ENCODE data around the gene TBC1D22B. TPM values are rescaled to one million over a fixed set of nuclear protein-coding genes. Genes with fewer than 3 reads are reported as not detected.

The TBC1D22B gene
- total RNA-seq, 1 experiment from 2014 or later: 12.9 TPM

GRCh38 chr6:37353761-37354525 is 96.4 kb downstream of the TBC1D22B start, which contains the start of gene RNF8:
Gene RNF8 (plus strand): TSS chr6:37353983. CDS start chr6:37354165, 182 bp downstream.
- no CpG with 5 or more reads among the region's 54 CpGs for WGBS (ENCODE audit: extremely low coverage, insufficient read length, low lambda C conversion rate)
- peak within 1 kb of the TSS; percentile 95 to 99 for H3K4me3 Mint-ChIP-seq

More at GRCh38 chr6:37353761-37354525, 96.4 kb downstream of the TBC1D22B start, which contains the start of gene RNF8:
- no peak within 1 kb of the TSS for H2BK5ac ChIP-seq (ENCODE audit: insufficient read length, low read length)
- Mint-ChIP-seq H3K9me3 (peaks cover 0 to 5% of the 10 kb centered on the region in 2 experiments; a peak in 1 of 5 replicates), H3K36me3 (ENCODE audit: insufficient read depth in 1 of 3, low read depth in 3 of 3) (no peaks in the 10 kb centered on the region), H3K4me1 (peaks cover 22 to 26% of the 10 kb centered on the region in 2 experiments), H3K27me3 (ENCODE audit: low read depth) (peaks cover 18% of the 10 kb centered on the region), H3K27ac (peak within 1 kb of the TSS; percentile 93 to 99 (median 93))
- peak; percentile 96 for DNase-seq
- H3T11ph ChIP-seq (ENCODE audit: low read length): no peak within 1 kb of the TSS
- H4K20me1 ChIP-seq (ENCODE audit: control insufficient read depth, insufficient read depth, insufficient read length): no peaks in the 10 kb centered on the region
- no peak within 1 kb of the TSS for H2AFZ ChIP-seq (ENCODE audit: low read length)
- H4K5ac ChIP-seq (ENCODE audit: insufficient read length, low read depth, low read length): no peak within 1 kb of the TSS
- no peak within 1 kb of the TSS for H4K8ac ChIP-seq (replicated peaks; ENCODE audit: insufficient read length, low read depth, low read length)
- H4K91ac ChIP-seq (ENCODE audit: insufficient read length, low read depth, low read length): no peak within 1 kb of the TSS
- H3K9ac ChIP-seq (ENCODE audit: extremely low read depth, insufficient read length, low read length): peak within 1 kb of the TSS; percentile 80
- H3K9me3 ChIP-seq (ENCODE audit: control insufficient read depth, low read depth, low read length): no peaks in the 10 kb centered on the region
- H3K4me2 ChIP-seq (ENCODE audit: insufficient read depth, insufficient read length, low read length): peak within 1 kb of the TSS; percentile 83
- no peak within 1 kb of the TSS for H3K56ac ChIP-seq (ENCODE audit: insufficient read length, low read depth, low read length)
- peaks cover 12% of the 10 kb centered on the region; the same call in 1 of the 2 replicates for H3K79me2 ChIP-seq (ENCODE audit: insufficient read depth, low read length)
- H3K27me3 ChIP-seq (ENCODE audit: insufficient read depth, low read length): no peaks in the 10 kb centered on the region
- H3K79me1 ChIP-seq (ENCODE audit: insufficient read depth, low read depth, low read length, poor library complexity, severe bottlenecking): no peaks in the 10 kb centered on the region
- H2BK15ac ChIP-seq (ENCODE audit: low read depth, low read length): no peak within 1 kb of the TSS
- peak within 1 kb of the TSS; percentile 5 for H3K18ac ChIP-seq (ENCODE audit: insufficient read length, low read depth, low read length)
- peaks cover 11% of the 10 kb centered on the region for H3K23me2 ChIP-seq (ENCODE audit: insufficient read length, low read depth, low read length, poor library complexity, severe bottlenecking)
- H3K23ac ChIP-seq (ENCODE audit: insufficient read length, low read depth, low read length): no peak within 1 kb of the TSS
- H3K14ac ChIP-seq (ENCODE audit: insufficient read depth, low read length): peak within 1 kb of the TSS; percentile 50
- TF ChIP-seq, protein P1, sequence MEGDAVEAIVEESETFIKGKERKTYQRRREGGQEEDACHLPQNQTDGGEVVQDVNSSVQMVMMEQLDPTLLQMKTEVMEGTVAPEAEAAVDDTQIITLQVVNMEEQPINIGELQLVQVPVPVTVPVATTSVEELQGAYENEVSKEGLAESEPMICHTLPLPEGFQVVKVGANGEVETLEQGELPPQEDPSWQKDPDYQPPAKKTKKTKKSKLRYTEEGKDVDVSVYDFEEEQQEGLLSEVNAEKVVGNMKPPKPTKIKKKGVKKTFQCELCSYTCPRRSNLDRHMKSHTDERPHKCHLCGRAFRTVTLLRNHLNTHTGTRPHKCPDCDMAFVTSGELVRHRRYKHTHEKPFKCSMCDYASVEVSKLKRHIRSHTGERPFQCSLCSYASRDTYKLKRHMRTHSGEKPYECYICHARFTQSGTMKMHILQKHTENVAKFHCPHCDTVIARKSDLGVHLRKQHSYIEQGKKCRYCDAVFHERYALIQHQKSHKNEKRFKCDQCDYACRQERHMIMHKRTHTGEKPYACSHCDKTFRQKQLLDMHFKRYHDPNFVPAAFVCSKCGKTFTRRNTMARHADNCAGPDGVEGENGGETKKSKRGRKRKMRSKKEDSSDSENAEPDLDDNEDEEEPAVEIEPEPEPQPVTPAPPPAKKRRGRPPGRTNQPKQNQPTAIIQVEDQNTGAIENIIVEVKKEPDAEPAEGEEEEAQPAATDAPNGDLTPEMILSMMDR (conservative IDR thresholded peaks at IDR 0.05): no peak
- no peak within 1 kb of the TSS for H2BK120ac ChIP-seq (ENCODE audit: low read depth, low read length, poor library complexity, severe bottlenecking)
- no peak within 1 kb of the TSS for H3K4ac ChIP-seq (ENCODE audit: low read depth, low read length)
- no peak within 1 kb of the TSS for H2AK5ac ChIP-seq (ENCODE audit: insufficient read length, low read length)
- H3K27ac ChIP-seq (ENCODE audit: insufficient read length, low read depth, low read length): no peak within 1 kb of the TSS
- H2BK20ac ChIP-seq (ENCODE audit: low read depth, low read length, poor library complexity, severe bottlenecking): no peak within 1 kb of the TSS
- peaks cover 4% of the 10 kb centered on the region; the same call in 1 of the 2 replicates for H3K4me1 ChIP-seq (ENCODE audit: insufficient read depth, low read length)
- peak within 1 kb of the TSS; percentile 22 for H2BK12ac ChIP-seq (ENCODE audit: insufficient read length, low read depth, low read length)
